ENCODE results near the gene LRRC71. TPM values are rescaled to one million over a fixed set of nuclear protein-coding genes. Genes with fewer than 3 reads are reported as not detected.

The LRRC71 gene
- total and polyA plus RNA-seq, 7 experiments from 2014 or later, result not detected

DNA sequence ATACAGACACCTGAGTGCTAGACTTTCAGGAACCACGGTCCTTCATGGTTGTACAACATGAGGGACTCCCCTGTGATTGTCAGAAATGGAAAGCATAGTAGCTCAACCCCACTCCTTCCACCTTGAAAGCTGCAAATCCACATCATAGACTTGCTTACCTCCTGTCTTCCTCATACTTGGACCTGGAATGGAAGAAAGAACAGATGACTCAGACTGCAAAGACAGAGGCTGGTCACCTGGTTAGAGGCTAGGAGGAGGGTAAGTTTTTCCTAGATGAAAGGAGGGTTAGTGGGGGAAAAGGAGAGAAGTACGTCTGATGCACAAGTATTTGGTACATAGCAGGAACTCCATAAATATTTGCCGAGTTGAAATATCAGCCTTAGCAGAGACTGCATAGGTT lies 37.2 kb downstream of the LRRC71 start:
- H3K4me3 ChIP-seq (ENCODE audit: low read length), result no peak overlapping the region
- DNase-seq, result no peak
- intact Hi-C loops (cut with micrococcal nuclease), result no loop called here
- Mint-ChIP-seq H3K27ac (peak overlapping the region in 1 of 9 donors; percentile 68), H3K36me3 (peaks cover 22 to 75% (median 35%) of the 10 kb centered on the region in 5 donors), H3K4me1 (peaks cover 18 to 54% (median 38%) of the 10 kb centered on the region in 7 donors), H3K4me3 (no peak overlapping the region), H3K27me3 (no peaks in the 10 kb centered on the region), H3K9me3 (peaks cover 0 to 3% (median 0%) of the 10 kb centered on the region in 11 donors)
- H3K27me3 ChIP-seq (ENCODE audit: control insufficient read depth in 2 of 2, insufficient read depth in 2 of 2, low read length in 2 of 2), result no peaks in the 10 kb centered on the region
- H3K9me3 ChIP-seq (ENCODE audit: control insufficient read depth in 2 of 3, low read length in 3 of 3), result peaks cover 0 to 6% (median 0%) of the 10 kb centered on the region in 3 experiments
- peaks cover 0 to 16% of the 10 kb centered on the region in 2 donors for H3K4me1 ChIP-seq (ENCODE audit: control insufficient read depth in 2 of 2, insufficient read depth in 2 of 2, low read length in 2 of 2)
- H3K27ac ChIP-seq (ENCODE audit: low read depth, low read length), result no peak overlapping the region
- ATAC-seq, result no peak
- ChIA-PET CTCF (interaction anchor here (0.6 kb wide), 1 partner anchor 165 kb away, joined by 3 read pairs; no protein-coding TSS in a partner anchor), POLR2A (interaction anchor here (0.6 to 0.7 kb wide), 2 partner anchors 12 to 14 kb away, joined by 3 read pairs; no protein-coding TSS in a partner anchor)
- H3K36me3 ChIP-seq (ENCODE audit: control insufficient read depth in 2 of 3, insufficient read depth in 3 of 3, low read length in 3 of 3), result peaks cover 0 to 74% (median 0%) of the 10 kb centered on the region in 3 experiments

DNA sequence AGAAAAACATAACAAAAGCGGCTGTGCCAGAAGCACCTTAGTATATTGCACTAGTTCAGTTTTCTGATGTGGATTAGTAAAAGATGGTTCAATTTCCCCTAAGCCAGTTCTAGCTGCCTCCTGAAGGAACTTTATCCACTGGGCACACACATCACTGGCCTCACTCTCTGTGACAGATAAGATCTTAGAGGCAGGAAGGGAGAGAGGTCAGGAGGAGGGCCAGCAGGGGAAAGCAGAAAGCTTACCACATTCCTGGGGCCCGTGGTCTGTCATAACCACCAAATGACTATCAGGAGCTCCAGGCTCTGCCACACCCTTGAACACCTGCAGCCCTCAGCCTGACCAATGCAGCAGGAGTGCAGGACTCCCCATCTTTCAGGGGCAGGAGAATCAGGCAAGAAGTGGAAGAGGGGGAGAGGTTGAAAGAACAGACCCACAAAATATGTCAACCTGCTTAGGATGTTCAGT lies 37.8 kb downstream of the LRRC71 start:
- no peak for DNase-seq
- peaks cover 0 to 6% (median 0%) of the 10 kb centered on the region in 3 experiments for H3K9me3 ChIP-seq (ENCODE audit: control insufficient read depth in 2 of 3, low read length in 3 of 3)
- Mint-ChIP-seq H3K36me3 (peaks cover 22 to 72% (median 38%) of the 10 kb centered on the region in 5 donors), H3K27ac (peak overlapping the region in 4 of 9 donors; percentile 28 to 76 (median 54)), H3K27me3 (no peaks in the 10 kb centered on the region), H3K4me3 (peak overlapping the region in 1 of 10 donors; percentile 35), H3K9me3 (peaks cover 0 to 6% (median 0%) of the 10 kb centered on the region in 11 donors), H3K4me1 (peaks cover 22 to 60% (median 43%) of the 10 kb centered on the region in 7 donors)
- peaks cover 5 to 22% of the 10 kb centered on the region in 2 donors for H3K4me1 ChIP-seq (ENCODE audit: control insufficient read depth in 2 of 2, insufficient read depth in 2 of 2, low read length in 2 of 2)
- H3K27me3 ChIP-seq (ENCODE audit: control insufficient read depth in 2 of 2, insufficient read depth in 2 of 2, low read length in 2 of 2), result no peaks in the 10 kb centered on the region
- H3K36me3 ChIP-seq (ENCODE audit: control insufficient read depth in 2 of 3, insufficient read depth in 3 of 3, low read length in 3 of 3), result peaks cover 0 to 68% (median 0%) of the 10 kb centered on the region in 3 experiments
- CTCF ChIA-PET, result no interaction called here
- POLR2A ChIA-PET, result interaction anchor here (0.7 kb wide), 1 partner anchor 11 kb away, joined by 3 read pairs; no protein-coding TSS in a partner anchor
- no peak for ATAC-seq
- no peak overlapping the region for H3K4me3 ChIP-seq (ENCODE audit: low read length)
- H3K27ac ChIP-seq (ENCODE audit: low read depth, low read length), result no peak overlapping the region
- intact Hi-C loops (cut with micrococcal nuclease), result no loop called here

DNA sequence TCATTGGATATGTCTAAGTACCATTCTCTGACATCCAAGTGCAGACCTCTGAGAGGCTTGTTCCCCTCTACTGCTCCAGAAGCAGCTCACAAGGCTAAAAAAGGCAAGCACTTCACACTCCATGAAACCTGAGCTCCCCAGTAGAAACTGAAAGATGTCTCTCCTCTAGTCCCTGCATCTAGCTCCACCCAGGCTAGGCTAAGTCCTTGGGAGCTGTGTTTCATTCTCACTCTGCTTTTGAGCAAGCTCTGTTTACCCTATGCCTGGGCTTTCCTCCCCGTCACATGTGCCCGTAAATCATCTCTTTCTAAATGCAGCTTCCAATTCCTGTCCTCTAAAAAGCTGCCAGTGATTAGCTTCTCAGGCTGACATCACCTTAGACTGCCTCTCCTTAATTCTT lies 39.0 kb downstream of the LRRC71 start:
- Histone ChIP-seq H3K27me3 (ENCODE audit: control insufficient read depth in 2 of 2, insufficient read depth in 2 of 2, low read length in 2 of 2) (no peaks in the 10 kb centered on the region), H3K9me3 (ENCODE audit: control insufficient read depth in 2 of 3, low read length in 3 of 3) (peaks cover 0 to 6% (median 0%) of the 10 kb centered on the region in 3 experiments), H3K4me1 (ENCODE audit: control insufficient read depth in 2 of 2, insufficient read depth in 2 of 2, low read length in 2 of 2) (peaks cover 13 to 29% of the 10 kb centered on the region in 2 donors), H3K4me3 (ENCODE audit: low read length) (no peak overlapping the region), H3K27ac (ENCODE audit: low read depth, low read length) (no peak overlapping the region), H3K36me3 (ENCODE audit: control insufficient read depth in 2 of 3, insufficient read depth in 3 of 3, low read length in 3 of 3) (peaks cover 0 to 66% (median 0%) of the 10 kb centered on the region in 3 experiments)
- Mint-ChIP-seq H3K36me3 (peaks cover 21 to 67% (median 46%) of the 10 kb centered on the region in 5 donors), H3K27ac (peak overlapping the region in 5 of 9 donors; percentile 15 to 81 (median 59)), H3K4me1 (peaks cover 33 to 70% (median 54%) of the 10 kb centered on the region in 7 donors), H3K9me3 (peaks cover 0 to 8% (median 4%) of the 10 kb centered on the region in 11 donors), H3K4me3 (no peak overlapping the region), H3K27me3 (no peaks in the 10 kb centered on the region)
- intact Hi-C loops (cut with micrococcal nuclease), result no loop called here
- ATAC-seq, result no peak
- ChIA-PET POLR2A (no interaction called here), CTCF (interaction anchor here (0.6 to 1.5 kb wide), 3 partner anchors 11 to 220 kb away, joined by 3 to 6 read pairs (median 4); no protein-coding TSS in a partner anchor)
- no peak for DNase-seq

DNA sequence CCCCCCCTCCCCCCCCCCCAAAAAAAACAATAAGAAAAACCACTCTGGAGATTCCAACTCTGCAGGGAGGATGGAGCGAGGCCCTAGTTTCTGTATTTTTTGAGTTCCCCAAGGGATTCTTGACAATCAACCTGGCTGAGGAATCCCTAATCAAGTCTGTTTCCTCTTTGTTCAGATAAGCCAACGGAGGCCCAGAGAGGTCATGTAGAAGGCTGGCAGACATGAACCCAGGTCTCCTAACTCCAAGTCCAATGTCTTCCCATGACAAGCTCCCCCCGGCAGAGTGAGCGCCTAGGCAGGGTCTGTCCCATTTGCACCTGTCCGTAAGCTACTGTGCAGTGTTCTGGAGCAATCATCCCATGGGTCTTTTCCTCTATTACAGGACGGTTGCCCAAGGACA lies 39.5 kb downstream of the LRRC71 start:
- ATAC-seq (no peak), DNase-seq (no peak)
- intact Hi-C loops (cut with micrococcal nuclease), result loop anchor here (2.0 to 10.0 kb wide), 3 partner anchors 67 to 175 kb away; partner anchors contain the start of genes ETV3 (in 1 of the 2) and PEAR1 (in 1 of the 2)
- peaks cover 19 to 61% (median 41%) of the 10 kb centered on the region in 5 donors for H3K36me3 Mint-ChIP-seq
- H3K9me3 ChIP-seq (ENCODE audit: control insufficient read depth in 2 of 3, low read length in 3 of 3), result peaks cover 0 to 6% (median 0%) of the 10 kb centered on the region in 3 experiments
- H3K27me3 ChIP-seq (ENCODE audit: control insufficient read depth in 2 of 2, insufficient read depth in 2 of 2, low read length in 2 of 2), result no peaks in the 10 kb centered on the region
- H3K27ac ChIP-seq (ENCODE audit: low read depth, low read length), result no peak overlapping the region
- peaks cover 0 to 10% (median 4%) of the 10 kb centered on the region in 11 donors for H3K9me3 Mint-ChIP-seq
- ChIA-PET POLR2A (interaction anchor here (0.5 to 0.8 kb wide), 2 partner anchors 10 to 1817 kb away, joined by 3 to 4 read pairs; no protein-coding TSS in a partner anchor), CTCF (interaction anchor here (0.7 to 1.5 kb wide), 2 partner anchors 10 to 69 kb away, joined by 3 to 4 read pairs; no protein-coding TSS in a partner anchor)
- peaks cover 34 to 69% (median 55%) of the 10 kb centered on the region in 7 donors for H3K4me1 Mint-ChIP-seq
- peak overlapping the region in 4 of 9 donors; percentile 46 to 78 (median 55) for H3K27ac Mint-ChIP-seq
- peaks cover 0 to 61% (median 0%) of the 10 kb centered on the region in 3 experiments for H3K36me3 ChIP-seq (ENCODE audit: control insufficient read depth in 2 of 3, insufficient read depth in 3 of 3, low read length in 3 of 3)
- no peaks in the 10 kb centered on the region for H3K27me3 Mint-ChIP-seq
- peak overlapping the region in 1 of 10 donors; percentile 29 for H3K4me3 Mint-ChIP-seq
- H3K4me3 ChIP-seq (ENCODE audit: low read length), result no peak overlapping the region
- H3K4me1 ChIP-seq (ENCODE audit: control insufficient read depth in 2 of 2, insufficient read depth in 2 of 2, low read length in 2 of 2), result peaks cover 13 to 29% of the 10 kb centered on the region in 2 donors

DNA sequence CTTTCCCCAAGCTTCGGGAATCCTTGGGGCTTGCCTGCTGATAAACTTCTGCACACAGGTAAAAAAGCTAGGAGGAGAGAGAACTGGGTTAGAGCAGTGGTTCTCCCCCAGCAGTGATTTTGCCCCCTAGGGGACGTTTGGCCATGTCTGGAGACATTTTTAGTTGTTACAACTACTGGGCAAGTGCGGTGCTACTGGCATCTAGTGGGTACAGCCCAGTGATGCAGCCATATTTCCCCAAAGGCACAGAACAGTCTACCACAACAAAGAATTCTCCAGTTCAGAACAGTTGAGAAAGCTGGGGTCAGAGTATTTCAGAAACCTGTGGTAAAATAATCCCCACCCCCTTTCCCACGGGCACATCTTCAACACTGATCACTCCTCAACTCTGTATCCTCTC lies 41.3 kb downstream of the LRRC71 start:
- Mint-ChIP-seq H3K27me3 (peaks cover 0 to 16% (median 0%) of the 10 kb centered on the region in 5 donors), H3K36me3 (peaks cover 15 to 44% (median 38%) of the 10 kb centered on the region in 5 donors), H3K9me3 (peaks cover 0 to 10% (median 4%) of the 10 kb centered on the region in 11 donors), H3K27ac (peak overlapping the region in 8 of 9 donors; percentile 5 to 77 (median 58)), H3K4me1 (peaks cover 34 to 77% (median 59%) of the 10 kb centered on the region in 7 donors), H3K4me3 (peak overlapping the region; percentile 63 to 94 (median 76))
- Histone ChIP-seq H3K4me3 (ENCODE audit: low read length) (peak overlapping the region; percentile 5), H3K36me3 (ENCODE audit: control insufficient read depth in 2 of 3, insufficient read depth in 3 of 3, low read length in 3 of 3) (peaks cover 0 to 43% (median 0%) of the 10 kb centered on the region in 3 experiments), H3K9me3 (ENCODE audit: control insufficient read depth in 2 of 3, low read length in 3 of 3) (peaks cover 0 to 6% (median 0%) of the 10 kb centered on the region in 3 experiments), H3K27ac (ENCODE audit: low read depth, low read length) (no peak overlapping the region), H3K27me3 (ENCODE audit: control insufficient read depth in 2 of 2, insufficient read depth in 2 of 2, low read length in 2 of 2) (no peaks in the 10 kb centered on the region), H3K4me1 (ENCODE audit: control insufficient read depth in 2 of 2, insufficient read depth in 2 of 2, low read length in 2 of 2) (peaks cover 13 to 29% of the 10 kb centered on the region in 2 donors)
- POLR2A ChIA-PET, result no interaction called here
- CTCF ChIA-PET, result interaction anchor here (1.0 kb wide), 1 partner anchor 112 kb away, joined by 4 read pairs; no protein-coding TSS in a partner anchor
- DNase-seq (peak in 7 of 9 donors; percentile 34 to 63 (median 49)), ATAC-seq (peak; percentile 76)
- intact Hi-C loops (cut with micrococcal nuclease), result loop anchor here (1.0 to 10.0 kb wide), 5 partner anchors 51 to 173 kb away; partner anchors contain the start of genes ETV3 (in 1 of the 2) and PEAR1 (in 1 of the 2)

DNA sequence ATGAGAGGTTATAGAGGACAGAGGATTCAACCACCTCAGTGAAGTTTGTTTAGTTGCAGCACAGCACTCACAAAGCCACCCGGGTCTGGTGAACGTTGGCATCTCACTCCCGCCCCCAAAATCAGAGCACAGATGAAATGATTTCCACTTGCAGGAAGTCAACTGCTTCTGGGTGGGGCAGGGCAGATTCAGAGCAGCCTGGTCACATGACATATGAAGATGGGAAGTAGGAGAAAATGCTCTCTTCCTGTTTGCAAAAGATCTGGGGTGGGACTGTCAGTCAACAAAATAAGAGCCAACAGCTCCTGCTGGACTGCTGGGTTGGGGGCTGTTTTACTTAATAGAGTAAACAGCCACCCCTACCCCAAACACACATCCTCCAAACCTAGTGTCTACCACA lies 43.2 kb downstream of the LRRC71 start:
- H3K27ac ChIP-seq (ENCODE audit: low read depth, low read length), result peak overlapping the region; percentile 59

More for the DNA sequence above, 43.2 kb downstream of the LRRC71 start:
- Mint-ChIP-seq H3K36me3 (peaks cover 7 to 31% (median 25%) of the 10 kb centered on the region in 5 donors), H3K27me3 (peaks cover 0 to 32% (median 0%) of the 10 kb centered on the region in 5 donors), H3K4me3 (peak overlapping the region; percentile 81 to 95 (median 91)), H3K27ac (peak overlapping the region; percentile 81 to 96 (median 89)), H3K9me3 (peaks cover 0 to 10% (median 4%) of the 10 kb centered on the region in 11 donors), H3K4me1 (peaks cover 33 to 68% (median 49%) of the 10 kb centered on the region in 7 donors)
- POLR2A ChIA-PET, result interaction anchor here (0.6 to 1.0 kb wide), 2 partner anchors 175 to 223 kb away, joined by 3 read pairs; partner anchors contain the start of gene MRPL24
- Histone ChIP-seq H3K9me3 (ENCODE audit: control insufficient read depth in 2 of 3, low read length in 3 of 3) (peaks cover 0 to 6% (median 0%) of the 10 kb centered on the region in 3 experiments), H3K4me3 (ENCODE audit: low read length) (peak overlapping the region; percentile 61), H3K36me3 (ENCODE audit: control insufficient read depth in 2 of 3, insufficient read depth in 3 of 3, low read length in 3 of 3) (peaks cover 0 to 24% (median 0%) of the 10 kb centered on the region in 3 experiments), H3K4me1 (ENCODE audit: control insufficient read depth in 2 of 2, insufficient read depth in 2 of 2, low read length in 2 of 2) (peaks cover 13 to 29% of the 10 kb centered on the region in 2 donors), H3K27me3 (ENCODE audit: control insufficient read depth in 2 of 2, insufficient read depth in 2 of 2, low read length in 2 of 2) (no peaks in the 10 kb centered on the region)
- ATAC-seq, result peak; percentile 84
- CTCF ChIA-PET, result interaction anchor here (0.6 to 1.3 kb wide), 2 partner anchors 35 to 80 kb away, joined by 3 to 5 read pairs; no protein-coding TSS in a partner anchor
- peak in 8 of 9 donors; percentile 40 to 78 (median 69) for DNase-seq
- intact Hi-C loops (cut with micrococcal nuclease), result loop anchor here in 1 of 2 donors (10.0 kb wide), 1 partner anchor 171 kb away; the partner anchor contains the start of gene ETV3
